HEK293 (cell line): Measurements from ENCODE around the gene MEI1.

Source experiments
- CTCF ChIA-PET: fragments of 350-600 bp; formaldehyde crosslinking; extraction: SDS; loops from one replicate; lab custom pipeline; 2021; ENCODE audit warnings: antibody characterized with exemption; lab: Yijun Ruan, JAX
- POLR2A ChIA-PET: fragments of 300-600 bp; formaldehyde crosslinking; extraction: SDS; loops from one replicate; lab custom pipeline; 2020; ENCODE audit warnings: antibody characterized with exemption, inconsistent platforms; lab: Yijun Ruan, JAX
- H3K27ac ChIP-seq: fragments of 200-500 bp; sonication (Bioruptor generic); 2 replicates; pipeline ENCODE4 v1.5.1; 2014; ENCODE audit warnings: low read depth, low read length, control low read depth, inconsistent platforms; ENCODE audit errors: extremely low read depth
- H3K36me3 ChIP-seq, 2 experiments: fragments of 200-500 bp in 1 of 2; sonication (Bioruptor generic) in 1 of 2; 1 replicate in 1 of 2; 2 replicates in 1 of 2; pipeline ENCODE4 v1.5.1; 2014 to 2017; ENCODE audit warnings: inconsistent platforms in 2 of 2, low read length in 2 of 2; ENCODE audit not compliant: control insufficient read depth in 2 of 2, insufficient read depth in 1 of 2
- H3K4me1 ChIP-seq: fragments of 200-500 bp; sonication (Bioruptor generic); 2 replicates; pipeline ENCODE4 v1.5.1; 2014; ENCODE audit warnings: mild to moderate bottlenecking, low read length, inconsistent platforms; ENCODE audit not compliant: control insufficient read depth, insufficient read depth
- H3K4me3 ChIP-seq: 2 replicates; pipeline ENCODE4 v1.5.1; 2011; ENCODE audit warnings: low read depth, mild to moderate bottlenecking, control low read depth, low read length, moderate library complexity
- H3K9me3 ChIP-seq: fragments of 200-500 bp; sonication (Bioruptor generic); 2 replicates; pipeline ENCODE4 v1.5.1; 2014; ENCODE audit warnings: low read depth, low read length, inconsistent platforms; ENCODE audit not compliant: control insufficient read depth, insufficient read depth
- HOXC10 ChIP-seq: sonication (generic); formaldehyde crosslinking; IDR thresholded peaks from 2 replicates; pipeline ENCODE4 v1.8.1; 2023; ENCODE audit warnings: mild to moderate bottlenecking, missing genetic modification reagents
- KLF1 ChIP-seq: fragments of 450-650 bp; formaldehyde crosslinking; IDR thresholded peaks from 2 replicates; pipeline ENCODE4 v1.5.1; 2016; ENCODE audit warnings: missing biosample characterization, missing genetic modification characterization
- PRDM1 ChIP-seq: fragments of 450-650 bp; formaldehyde crosslinking; IDR thresholded peaks from 2 replicates; pipeline ENCODE4; 2016; ENCODE audit warnings: missing biosample characterization, missing genetic modification characterization
- SCRT1 ChIP-seq: fragments of 450-650 bp; formaldehyde crosslinking; IDR thresholded peaks from 2 replicates; pipeline ENCODE4 v1.5.1; 2016; ENCODE audit warnings: missing biosample characterization, missing genetic modification characterization, borderline replicate concordance
- ZIC2 ChIP-seq: fragments of 450-650 bp; formaldehyde crosslinking; IDR thresholded peaks from 2 replicates; pipeline ENCODE4 v1.5.1; 2016; ENCODE audit warnings: missing biosample characterization, missing genetic modification characterization
- ZNF132 ChIP-seq: fragments of 450-650 bp; formaldehyde crosslinking; IDR thresholded peaks from 2 replicates; pipeline ENCODE4 v1.5.1; 2017; ENCODE audit warnings: missing biosample characterization, missing genetic modification characterization, borderline replicate concordance
- ZNF133 ChIP-seq: fragments of 450-650 bp; formaldehyde crosslinking; IDR thresholded peaks from 2 replicates; pipeline ENCODE4 v1.5.1; 2016; ENCODE audit warnings: missing biosample characterization, missing genetic modification characterization
- ZNF302 ChIP-seq: fragments of 450-650 bp; formaldehyde crosslinking; IDR thresholded peaks from 2 replicates; pipeline ENCODE4 v1.5.1; 2016; ENCODE audit warnings: missing biosample characterization, missing genetic modification characterization, low read depth
- ZNF561 ChIP-seq: fragments of 450-650 bp; IDR thresholded peaks from 2 replicates; pipeline ENCODE4 v1.5.1; 2018; ENCODE audit warnings: missing biosample characterization, missing genetic modification characterization, borderline replicate concordance
- ZNF596 ChIP-seq: fragments of 450-650 bp; IDR thresholded peaks from 2 replicates; pipeline ENCODE4 v1.5.0; 2018; ENCODE audit warnings: missing biosample characterization, mild to moderate bottlenecking, missing genetic modification characterization, moderate library complexity
- TF ChIP-seq, protein P1 (sequence below): fragments of 450-650 bp; formaldehyde crosslinking; IDR thresholded peaks from 2 replicates; pipeline ENCODE4 v1.5.1; 2016; ENCODE audit warnings: missing biosample characterization, missing genetic modification characterization
- TF ChIP-seq, protein P2 (sequence below): fragments of 450-650 bp; formaldehyde crosslinking; IDR thresholded peaks from 2 replicates; pipeline ENCODE4 v1.5.1; 2017; ENCODE audit warnings: missing biosample characterization, missing genetic modification characterization
- TF ChIP-seq, protein P3 (sequence below): fragments of 450-650 bp; formaldehyde crosslinking; IDR thresholded peaks from 2 replicates; pipeline ENCODE4 v1.5.1; 2016; ENCODE audit warnings: missing biosample characterization, missing genetic modification characterization
- TF ChIP-seq, protein P4 (sequence below): fragments of 450-650 bp; formaldehyde crosslinking; IDR thresholded peaks from 2 replicates; pipeline ENCODE4 v1.5.1; 2017; ENCODE audit warnings: missing biosample characterization, missing genetic modification characterization
- TF ChIP-seq, protein P5 (sequence below): fragments of 450-650 bp; formaldehyde crosslinking; IDR thresholded peaks from 2 replicates; pipeline ENCODE4 v1.5.1; 2016; ENCODE audit warnings: missing biosample characterization, missing genetic modification characterization

The MEI1 gene

DNA sequence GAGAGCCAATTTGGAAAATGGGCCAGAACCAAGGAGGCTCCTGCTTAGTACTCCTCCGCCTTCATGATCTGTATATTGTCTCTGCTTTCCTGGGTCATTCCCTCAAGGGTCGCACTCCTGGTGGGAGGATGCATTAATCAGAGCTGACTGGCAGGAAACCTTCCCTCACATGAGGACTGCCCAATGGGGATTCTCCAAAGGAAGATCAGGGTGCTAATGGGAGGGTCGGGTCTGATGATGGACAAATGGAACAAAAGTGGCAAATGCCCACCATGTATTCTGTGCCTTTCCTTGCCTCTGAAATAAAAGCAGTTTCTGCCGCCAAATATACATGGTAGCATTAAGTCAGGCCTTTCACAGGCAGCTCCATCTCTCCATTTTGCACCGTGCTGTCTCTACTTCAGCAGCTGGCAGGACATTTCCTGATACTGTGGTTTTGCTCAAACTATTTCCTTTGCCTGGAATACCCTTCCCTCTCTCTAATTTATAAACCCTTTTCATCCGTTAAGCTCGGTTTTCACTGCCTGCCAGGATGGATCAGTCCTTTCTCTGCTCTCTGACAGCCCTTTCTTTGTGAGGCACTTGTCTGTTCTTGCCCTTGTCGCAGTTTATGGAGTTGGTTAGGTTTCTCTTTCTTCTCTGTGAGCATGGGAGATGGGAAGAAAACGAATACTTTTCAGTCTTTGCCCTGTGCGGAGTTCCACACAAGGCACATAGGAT is 147.1 kb downstream of the MEI1 start (continued):
- TF ChIP-seq, protein P1, sequence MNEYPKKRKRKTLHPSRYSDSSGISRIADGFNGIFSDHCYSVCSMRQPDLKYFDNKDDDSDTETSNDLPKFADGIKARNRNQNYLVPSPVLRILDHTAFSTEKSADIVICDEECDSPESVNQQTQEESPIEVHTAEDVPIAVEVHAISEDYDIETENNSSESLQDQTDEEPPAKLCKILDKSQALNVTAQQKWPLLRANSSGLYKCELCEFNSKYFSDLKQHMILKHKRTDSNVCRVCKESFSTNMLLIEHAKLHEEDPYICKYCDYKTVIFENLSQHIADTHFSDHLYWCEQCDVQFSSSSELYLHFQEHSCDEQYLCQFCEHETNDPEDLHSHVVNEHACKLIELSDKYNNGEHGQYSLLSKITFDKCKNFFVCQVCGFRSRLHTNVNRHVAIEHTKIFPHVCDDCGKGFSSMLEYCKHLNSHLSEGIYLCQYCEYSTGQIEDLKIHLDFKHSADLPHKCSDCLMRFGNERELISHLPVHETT (tag by site-specific recombination): no peak
- peak; percentile 84 for TF ChIP-seq PRDM1 (tag by site-specific recombination)
- TF ChIP-seq ZNF302 (tag by site-specific recombination): no peak
- TF ChIP-seq, protein P2, sequence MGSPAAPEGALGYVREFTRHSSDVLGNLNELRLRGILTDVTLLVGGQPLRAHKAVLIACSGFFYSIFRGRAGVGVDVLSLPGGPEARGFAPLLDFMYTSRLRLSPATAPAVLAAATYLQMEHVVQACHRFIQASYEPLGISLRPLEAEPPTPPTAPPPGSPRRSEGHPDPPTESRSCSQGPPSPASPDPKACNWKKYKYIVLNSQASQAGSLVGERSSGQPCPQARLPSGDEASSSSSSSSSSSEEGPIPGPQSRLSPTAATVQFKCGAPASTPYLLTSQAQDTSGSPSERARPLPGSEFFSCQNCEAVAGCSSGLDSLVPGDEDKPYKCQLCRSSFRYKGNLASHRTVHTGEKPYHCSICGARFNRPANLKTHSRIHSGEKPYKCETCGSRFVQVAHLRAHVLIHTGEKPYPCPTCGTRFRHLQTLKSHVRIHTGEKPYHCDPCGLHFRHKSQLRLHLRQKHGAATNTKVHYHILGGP: no peak

DNA sequence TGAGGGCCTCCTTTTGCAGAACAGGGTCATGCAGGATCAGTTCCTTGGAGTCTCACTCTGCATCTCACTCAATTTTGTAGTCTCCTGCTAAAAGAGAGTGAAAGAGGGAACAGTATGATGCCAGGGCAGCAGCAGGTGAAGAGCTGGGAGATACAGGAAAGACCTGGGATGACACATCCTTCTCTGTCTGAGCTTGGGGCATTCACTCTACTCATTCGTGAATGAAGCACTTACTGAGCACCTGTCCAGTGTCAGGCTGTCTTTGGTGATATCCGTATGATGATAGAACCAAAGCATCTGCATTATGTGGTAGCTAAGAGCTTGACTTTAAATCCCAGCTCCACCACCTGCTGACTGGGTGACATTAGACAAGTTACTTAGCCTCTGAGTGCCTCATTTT is 148.0 kb downstream of the MEI1 start:
- CTCF ChIA-PET: interaction anchor here (0.6 to 4.9 kb wide), 4 partner anchors 10 to 110 kb away, joined by 3 to 35 read pairs (median 4); no protein-coding TSS in a partner anchor

DNA sequence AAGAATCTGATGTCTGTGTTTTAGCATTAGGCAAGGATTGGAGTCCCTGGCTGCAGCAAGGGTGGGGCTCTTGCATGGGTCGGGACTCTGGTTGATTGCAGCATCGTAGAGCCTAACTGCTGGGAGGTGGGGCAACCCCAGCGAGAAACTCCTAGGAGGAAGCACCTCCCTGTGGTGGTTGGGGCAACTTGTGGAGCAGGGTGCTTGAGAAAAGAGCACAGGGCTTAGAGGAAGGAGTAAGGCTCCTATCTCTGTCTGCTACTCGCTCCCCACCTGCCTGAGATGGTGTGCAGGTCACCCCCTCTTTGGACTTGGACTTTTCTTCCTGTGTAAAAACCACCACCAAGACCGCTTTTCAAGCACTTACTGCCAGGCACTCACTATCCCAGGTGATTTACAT is 149.2 kb downstream of the MEI1 start:
- H3K27ac ChIP-seq: no peak overlapping the region
- H3K9me3 ChIP-seq: no peaks in the 10 kb centered on the region
- ChIA-PET CTCF (interaction anchor here (0.7 kb wide), 1 partner anchor 77 kb away, joined by 4 read pairs; no protein-coding TSS in a partner anchor), POLR2A (no interaction called here)
- H3K4me3 ChIP-seq: no peak overlapping the region
- TF ChIP-seq SCRT1 (no peak), ZIC2 (tag by site-specific recombination) (peak; percentile 65), ZNF596 (tag by site-specific recombination) (no peak), KLF1 (peak; percentile 36; the same call in 1 of the 2 replicates)
- TF ChIP-seq, protein P3, sequence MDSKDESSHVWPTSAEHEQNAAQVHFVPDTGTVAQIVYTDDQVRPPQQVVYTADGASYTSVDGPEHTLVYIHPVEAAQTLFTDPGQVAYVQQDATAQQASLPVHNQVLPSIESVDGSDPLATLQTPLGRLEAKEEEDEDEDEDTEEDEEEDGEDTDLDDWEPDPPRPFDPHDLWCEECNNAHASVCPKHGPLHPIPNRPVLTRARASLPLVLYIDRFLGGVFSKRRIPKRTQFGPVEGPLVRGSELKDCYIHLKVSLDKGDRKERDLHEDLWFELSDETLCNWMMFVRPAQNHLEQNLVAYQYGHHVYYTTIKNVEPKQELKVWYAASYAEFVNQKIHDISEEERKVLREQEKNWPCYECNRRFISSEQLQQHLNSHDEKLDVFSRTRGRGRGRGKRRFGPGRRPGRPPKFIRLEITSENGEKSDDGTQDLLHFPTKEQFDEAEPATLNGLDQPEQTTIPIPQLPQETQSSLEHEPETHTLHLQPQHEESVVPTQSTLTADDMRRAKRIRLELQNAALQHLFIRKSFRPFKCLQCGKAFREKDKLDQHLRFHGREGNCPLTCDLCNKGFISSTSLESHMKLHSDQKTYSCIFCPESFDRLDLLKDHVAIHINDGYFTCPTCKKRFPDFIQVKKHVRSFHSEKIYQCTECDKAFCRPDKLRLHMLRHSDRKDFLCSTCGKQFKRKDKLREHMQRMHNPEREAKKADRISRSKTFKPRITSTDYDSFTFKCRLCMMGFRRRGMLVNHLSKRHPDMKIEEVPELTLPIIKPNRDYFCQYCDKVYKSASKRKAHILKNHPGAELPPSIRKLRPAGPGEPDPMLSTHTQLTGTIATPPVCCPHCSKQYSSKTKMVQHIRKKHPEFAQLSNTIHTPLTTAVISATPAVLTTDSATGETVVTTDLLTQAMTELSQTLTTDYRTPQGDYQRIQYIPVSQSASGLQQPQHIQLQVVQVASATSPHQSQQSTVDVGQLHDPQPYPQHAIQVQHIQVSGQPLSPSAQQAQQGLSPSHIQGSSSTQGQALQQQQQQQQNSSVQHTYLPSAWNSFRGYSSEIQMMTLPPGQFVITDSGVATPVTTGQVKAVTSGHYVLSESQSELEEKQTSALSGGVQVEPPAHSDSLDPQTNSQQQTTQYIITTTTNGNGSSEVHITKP (tag by site-specific recombination): peak; percentile 78
- peaks cover 23% of the 10 kb centered on the region for H3K4me1 ChIP-seq
- H3K36me3 ChIP-seq: peaks cover 0 to 8% of the 10 kb centered on the region in 2 experiments; a peak in 1 of 3 replicates

More for the DNA sequence above, 148.0 kb downstream of the MEI1 start:
- H3K4me3 ChIP-seq: no peak overlapping the region
- no peak overlapping the region for H3K27ac ChIP-seq
- peaks cover 23% of the 10 kb centered on the region for H3K4me1 ChIP-seq
- H3K36me3 ChIP-seq: peaks cover 3 to 13% of the 10 kb centered on the region in 2 experiments; a peak in 2 of 3 replicates
- H3K9me3 ChIP-seq: no peaks in the 10 kb centered on the region
- POLR2A ChIA-PET: interaction anchor here (0.5 kb wide), 1 partner anchor 12 kb away, joined by 3 read pairs; no protein-coding TSS in a partner anchor
- TF ChIP-seq, protein P4, sequence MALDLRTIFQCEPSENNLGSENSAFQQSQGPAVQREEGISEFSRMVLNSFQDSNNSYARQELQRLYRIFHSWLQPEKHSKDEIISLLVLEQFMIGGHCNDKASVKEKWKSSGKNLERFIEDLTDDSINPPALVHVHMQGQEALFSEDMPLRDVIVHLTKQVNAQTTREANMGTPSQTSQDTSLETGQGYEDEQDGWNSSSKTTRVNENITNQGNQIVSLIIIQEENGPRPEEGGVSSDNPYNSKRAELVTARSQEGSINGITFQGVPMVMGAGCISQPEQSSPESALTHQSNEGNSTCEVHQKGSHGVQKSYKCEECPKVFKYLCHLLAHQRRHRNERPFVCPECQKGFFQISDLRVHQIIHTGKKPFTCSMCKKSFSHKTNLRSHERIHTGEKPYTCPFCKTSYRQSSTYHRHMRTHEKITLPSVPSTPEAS: no peak
- TF ChIP-seq ZNF133 (tag by site-specific recombination) (no peak), ZNF561 (tag by site-specific recombination) (no peak), HOXC10 (CRISPR knock-in tag) (no peak), ZNF132 (no peak)
- TF ChIP-seq, protein P5, sequence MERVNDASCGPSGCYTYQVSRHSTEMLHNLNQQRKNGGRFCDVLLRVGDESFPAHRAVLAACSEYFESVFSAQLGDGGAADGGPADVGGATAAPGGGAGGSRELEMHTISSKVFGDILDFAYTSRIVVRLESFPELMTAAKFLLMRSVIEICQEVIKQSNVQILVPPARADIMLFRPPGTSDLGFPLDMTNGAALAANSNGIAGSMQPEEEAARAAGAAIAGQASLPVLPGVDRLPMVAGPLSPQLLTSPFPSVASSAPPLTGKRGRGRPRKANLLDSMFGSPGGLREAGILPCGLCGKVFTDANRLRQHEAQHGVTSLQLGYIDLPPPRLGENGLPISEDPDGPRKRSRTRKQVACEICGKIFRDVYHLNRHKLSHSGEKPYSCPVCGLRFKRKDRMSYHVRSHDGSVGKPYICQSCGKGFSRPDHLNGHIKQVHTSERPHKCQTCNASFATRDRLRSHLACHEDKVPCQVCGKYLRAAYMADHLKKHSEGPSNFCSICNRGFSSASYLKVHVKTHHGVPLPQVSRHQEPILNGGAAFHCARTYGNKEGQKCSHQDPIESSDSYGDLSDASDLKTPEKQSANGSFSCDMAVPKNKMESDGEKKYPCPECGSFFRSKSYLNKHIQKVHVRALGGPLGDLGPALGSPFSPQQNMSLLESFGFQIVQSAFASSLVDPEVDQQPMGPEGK (tag by site-specific recombination): no peak
